K562 (cell line): ENCODE results near the gene CPSF4. TPM values are rescaled to one million over a fixed set of nuclear protein-coding genes. Genes with fewer than 3 reads are reported as not detected.

Experiments
- ARNT ChIP-seq, 2 experiments: fragments of 450-650 bp; IDR thresholded peaks; 2 replicates each; pipeline ENCODE4 v1.6.1; 2016; ENCODE audit warnings: mild to moderate bottlenecking in 1 of 2
- BRD9 ChIP-seq: fragments of 450-650 bp; IDR thresholded peaks from 2 replicates; pipeline ENCODE4 v1.6.1; 2018; ENCODE audit warnings: low read depth; ENCODE audit not compliant: partially characterized antibody
- CBX3 ChIP-seq, 2 experiments: IDR thresholded peaks; 1 replicate in 1 of 2; 2 replicates in 1 of 2; pipeline ENCODE4 v1.6.1; 2012; ENCODE audit warnings: inconsistent platforms in 2 of 2, low read length in 2 of 2, borderline replicate concordance in 1 of 2, control low read depth in 1 of 2
- CCAR2 ChIP-seq: fragments of 200-400 bp; formaldehyde crosslinking; IDR thresholded peaks from 2 replicates; pipeline ENCODE4 v1.6.1; 2017; ENCODE audit warnings: mild to moderate bottlenecking, low read depth, low read length
- CREM ChIP-seq: IDR thresholded peaks from 2 replicates; pipeline ENCODE4 v1.6.1; 2014; ENCODE audit warnings: antibody characterized with exemption, low read depth
- ELF4 ChIP-seq: fragments of 450-650 bp; formaldehyde crosslinking; IDR thresholded peaks from 2 replicates; pipeline ENCODE4 v1.4.0; 2022; ENCODE audit warnings: missing genetic modification characterization
- GATA2 ChIP-seq: sonication (generic); formaldehyde crosslinking; IDR thresholded peaks from 2 replicates; pipeline ENCODE4 v1.4.0; 2020; ENCODE audit warnings: mild to moderate bottlenecking, missing genetic modification reagents
- MBD2 ChIP-seq: sonication (generic); IDR thresholded peaks from 2 replicates; pipeline ENCODE4 v1.6.1; 2016; ENCODE audit warnings: low read depth, borderline replicate concordance
- MTA3 ChIP-seq: fragments of 450-650 bp; formaldehyde crosslinking; IDR thresholded peaks from 2 replicates; pipeline ENCODE4 v1.6.1; 2017; ENCODE audit warnings: mild to moderate bottlenecking, borderline replicate concordance
- NFATC3 ChIP-seq: fragments of 450-650 bp; IDR thresholded peaks from 2 replicates; pipeline ENCODE4 v1.6.1; 2017; ENCODE audit warnings: mild to moderate bottlenecking
- PHF20 ChIP-seq: fragments of 450-650 bp; IDR thresholded peaks from 2 replicates; pipeline ENCODE4 v1.6.1; 2018; ENCODE audit not compliant: partially characterized antibody
- PHTF2 ChIP-seq: fragments of 250-450 bp; sonication (Bioruptor Pico); IDR thresholded peaks from 2 replicates; pipeline ENCODE4 v1.5.0; 2021; ENCODE audit warnings: mild to moderate bottlenecking
- RFX7 ChIP-seq: fragments of 250-450 bp; sonication (Bioruptor Pico); IDR thresholded peaks from 2 replicates; pipeline ENCODE4 v1.5.1; 2021; ENCODE audit warnings: mild to moderate bottlenecking
- SAP30 ChIP-seq: fragments of 200-600 bp; sonication (generic); IDR thresholded peaks from 2 replicates; pipeline ENCODE4 v1.6.1; 2012; ENCODE audit warnings: borderline replicate concordance, low read depth, mild to moderate bottlenecking, moderate library complexity, low read length, control low read depth, inconsistent platforms; ENCODE audit not compliant: insufficient read depth, poor library complexity, severe bottlenecking
- SMARCE1 ChIP-seq: fragments of 450-650 bp; IDR thresholded peaks from 2 replicates; pipeline ENCODE4 v1.7.1; 2016; ENCODE audit warnings: mild to moderate bottlenecking
- SNIP1 ChIP-seq: fragments of 450-650 bp; IDR thresholded peaks from 2 replicates; pipeline ENCODE4 v1.7.1; 2017; ENCODE audit warnings: low read depth, mild to moderate bottlenecking
- TEAD2 ChIP-seq: fragments of 450-650 bp; IDR thresholded peaks from 2 replicates; pipeline ENCODE4 v1.6.1; 2016; ENCODE audit warnings: missing genetic modification characterization, control low read depth, missing compliant biosample characterization
- TOE1 ChIP-seq, 2 experiments: fragments of 450-650 bp in 1 of 2; sonication (generic) in 1 of 2; formaldehyde crosslinking in 1 of 2; IDR thresholded peaks; 2 replicates each; pipeline versions ENCODE4 v1.7.1 to v1.8.0; 2016 to 2022; ENCODE audit warnings: borderline replicate concordance in 2 of 2, mild to moderate bottlenecking in 2 of 2, antibody characterized with exemption in 1 of 2, inconsistent platforms in 1 of 2, low read depth in 1 of 2, missing genetic modification reagents in 1 of 2, moderate library complexity in 1 of 2
- XRCC3 ChIP-seq: fragments of 450-650 bp; IDR thresholded peaks from 2 replicates; pipeline ENCODE4 v1.6.1; 2017; ENCODE audit warnings: mild to moderate bottlenecking, moderate library complexity
- ZNF124 ChIP-seq: sonication (generic); formaldehyde crosslinking; IDR thresholded peaks from 2 replicates; pipeline ENCODE4 v1.8.1; 2022; ENCODE audit warnings: missing genetic modification reagents
- ZNF274 ChIP-seq: IDR thresholded peaks from 2 replicates; pipeline ENCODE4 v1.6.1; 2011; ENCODE audit warnings: low read depth, mild to moderate bottlenecking, low read length, moderate library complexity, borderline replicate concordance
- ZNF589 ChIP-seq: fragments of 200-800 bp; sonication (Bioruptor generic); IDR thresholded peaks from 2 replicates; pipeline ENCODE4 v1.6.1; 2016; ENCODE audit warnings: low read depth, missing genetic modification characterization, missing compliant biosample characterization
- polyA plus RNA-seq, 8 experiments: library from polyadenylated mRNA; depleted of rRNA in 4 of 8; stranded (reverse) in 5 of 8; unstranded in 3 of 8; fragments of >200 nt; fragmentation: Nextera tagmentation in 2 of 8; fragmentation: Illumina TruSeq in 1 of 8; extraction: Ambion mirVana in 2 of 8; extraction: Trizol in 1 of 8; gene quantifications; 2 replicates each; pipeline versions ENCODE4 v1.2.1 to v1.2.3, GENCODE V29; 2011 to 2014; ENCODE audit warnings: inconsistent platforms in 1 of 8, missing spikeins in 1 of 8
- total RNA-seq, 7 experiments: library from RNA; depleted of rRNA in 6 of 7; stranded (reverse); fragments of >200 nt in 6 of 7; fragmentation: Illumina TruSeq in 2 of 7; extraction: Trizol in 2 of 7; gene quantifications; 2 replicates each; pipeline versions ENCODE4 v1.2.1 to v1.2.3, GENCODE V29; 2011 to 2021; ENCODE audit warnings: low replicate concordance in 1 of 7
- TF ChIP-seq, protein P1 (sequence below): fragments of 250-450 bp; sonication (Bioruptor Pico); IDR thresholded peaks from 2 replicates; pipeline ENCODE4 v1.4.0; 2020
- TF ChIP-seq, protein P2 (sequence below): fragments of 250-450 bp; sonication (Bioruptor Pico); IDR thresholded peaks from 2 replicates; pipeline ENCODE4 v1.4.0; 2020; ENCODE audit warnings: mild to moderate bottlenecking, moderate library complexity
- TF ChIP-seq, protein P3 (sequence below): fragments of 250-450 bp; sonication (Bioruptor Pico); IDR thresholded peaks from 2 replicates; pipeline ENCODE4 v1.4.0; 2020; ENCODE audit warnings: mild to moderate bottlenecking, moderate library complexity

CPSF4 gene
- total and polyA plus RNA-seq, 9 of the 15 experiments (the other 6 are each of a cell fraction or from before 2014, with no cell fraction given): 16.9 to 118 (median 71.7) TPM

DNA sequence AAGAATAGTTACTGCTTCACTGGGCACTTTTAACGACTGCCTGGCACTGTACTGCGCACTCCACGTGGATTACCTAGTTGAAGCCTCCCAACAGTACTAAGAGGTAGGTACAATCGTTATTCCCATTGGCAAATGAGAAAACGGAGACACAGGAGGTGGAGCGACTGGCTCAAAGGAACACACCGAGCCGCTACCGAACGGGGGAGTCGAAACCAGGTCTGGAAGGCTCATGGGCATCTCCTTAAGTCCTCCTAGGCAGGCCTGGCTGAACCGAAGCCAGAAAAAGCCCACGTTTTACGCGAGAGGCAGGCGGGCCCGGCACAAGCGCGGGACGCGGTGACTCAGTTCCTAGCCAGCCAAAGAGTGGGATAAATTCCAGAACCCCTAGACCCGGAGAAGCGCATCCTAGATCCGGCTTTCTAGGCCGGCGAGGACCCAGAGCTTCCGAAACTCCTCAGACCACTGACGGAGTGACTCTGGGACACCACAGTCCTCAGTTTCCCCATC, 30.8 kb upstream of the CPSF4 start (continued):
- TF ChIP-seq TOE1 (IDR thresholded peaks at IDR 0.05; ENCODE audit: borderline replicate concordance) (no peak), TOE1 (CRISPR knock-in tag; IDR thresholded peaks at IDR 0.05; ENCODE audit: borderline replicate concordance, low read depth) (0 out of 2 replicates have a peak, but pooled peaks have one; percentile 20), PHF20 (no peak), ELF4 (CRISPR knock-in tag) (no peak), PHTF2 (CRISPR knock-in tag) (no peak), MBD2 (no peak), CREM (no peak), SAP30 (peak; percentile 62), SMARCE1 (peak; percentile 16; the same call in 1 of the 2 replicates), SNIP1 (no peak), RFX7 (CRISPR knock-in tag) (no peak), MTA3 (no peak), BRD9 (no peak), ZNF274 (no peak), ZNF124 (no peak), XRCC3 (no peak), CBX3 (IDR thresholded peaks at IDR 0.05; ENCODE audit: borderline replicate concordance in 1 of 2, low read length in 2 of 2) (no peak; a peak in 1 of 3 replicates), GATA2 (no peak), NFATC3 (no peak), TEAD2 (tag) (peak; percentile 29; the same call in 1 of the 2 replicates), ARNT (IDR thresholded peaks at IDR 0.05) (no peak), CCAR2 (no peak), ZNF589 (CRISPR knock-in tag) (no peak)
- TF ChIP-seq, protein P1, sequence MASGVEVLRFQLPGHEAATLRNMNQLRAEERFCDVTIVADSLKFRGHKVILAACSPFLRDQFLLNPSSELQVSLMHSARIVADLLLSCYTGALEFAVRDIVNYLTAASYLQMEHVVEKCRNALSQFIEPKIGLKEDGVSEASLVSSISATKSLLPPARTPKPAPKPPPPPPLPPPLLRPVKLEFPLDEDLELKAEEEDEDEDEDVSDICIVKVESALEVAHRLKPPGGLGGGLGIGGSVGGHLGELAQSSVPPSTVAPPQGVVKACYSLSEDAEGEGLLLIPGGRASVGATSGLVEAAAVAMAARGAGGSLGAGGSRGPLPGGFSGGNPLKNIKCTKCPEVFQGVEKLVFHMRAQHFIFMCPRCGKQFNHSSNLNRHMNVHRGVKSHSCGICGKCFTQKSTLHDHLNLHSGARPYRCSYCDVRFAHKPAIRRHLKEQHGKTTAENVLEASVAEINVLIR (CRISPR knock-in tag): no peak
- TF ChIP-seq, protein P2, sequence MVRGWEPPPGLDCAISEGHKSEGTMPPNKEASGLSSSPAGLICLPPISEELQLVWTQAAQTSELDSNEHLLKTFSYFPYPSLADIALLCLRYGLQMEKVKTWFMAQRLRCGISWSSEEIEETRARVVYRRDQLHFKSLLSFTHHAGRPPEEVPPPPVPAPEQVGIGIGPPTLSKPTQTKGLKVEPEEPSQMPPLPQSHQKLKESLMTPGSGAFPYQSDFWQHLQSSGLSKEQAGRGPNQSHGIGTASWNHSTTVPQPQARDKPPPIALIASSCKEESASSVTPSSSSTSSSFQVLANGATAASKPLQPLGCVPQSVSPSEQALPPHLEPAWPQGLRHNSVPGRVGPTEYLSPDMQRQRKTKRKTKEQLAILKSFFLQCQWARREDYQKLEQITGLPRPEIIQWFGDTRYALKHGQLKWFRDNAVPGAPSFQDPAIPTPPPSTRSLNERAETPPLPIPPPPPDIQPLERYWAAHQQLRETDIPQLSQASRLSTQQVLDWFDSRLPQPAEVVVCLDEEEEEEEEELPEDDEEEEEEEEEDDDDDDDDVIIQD (CRISPR knock-in tag): 0 out of 2 replicates have a peak, but pooled peaks have one; percentile 42
- TF ChIP-seq, protein P3, sequence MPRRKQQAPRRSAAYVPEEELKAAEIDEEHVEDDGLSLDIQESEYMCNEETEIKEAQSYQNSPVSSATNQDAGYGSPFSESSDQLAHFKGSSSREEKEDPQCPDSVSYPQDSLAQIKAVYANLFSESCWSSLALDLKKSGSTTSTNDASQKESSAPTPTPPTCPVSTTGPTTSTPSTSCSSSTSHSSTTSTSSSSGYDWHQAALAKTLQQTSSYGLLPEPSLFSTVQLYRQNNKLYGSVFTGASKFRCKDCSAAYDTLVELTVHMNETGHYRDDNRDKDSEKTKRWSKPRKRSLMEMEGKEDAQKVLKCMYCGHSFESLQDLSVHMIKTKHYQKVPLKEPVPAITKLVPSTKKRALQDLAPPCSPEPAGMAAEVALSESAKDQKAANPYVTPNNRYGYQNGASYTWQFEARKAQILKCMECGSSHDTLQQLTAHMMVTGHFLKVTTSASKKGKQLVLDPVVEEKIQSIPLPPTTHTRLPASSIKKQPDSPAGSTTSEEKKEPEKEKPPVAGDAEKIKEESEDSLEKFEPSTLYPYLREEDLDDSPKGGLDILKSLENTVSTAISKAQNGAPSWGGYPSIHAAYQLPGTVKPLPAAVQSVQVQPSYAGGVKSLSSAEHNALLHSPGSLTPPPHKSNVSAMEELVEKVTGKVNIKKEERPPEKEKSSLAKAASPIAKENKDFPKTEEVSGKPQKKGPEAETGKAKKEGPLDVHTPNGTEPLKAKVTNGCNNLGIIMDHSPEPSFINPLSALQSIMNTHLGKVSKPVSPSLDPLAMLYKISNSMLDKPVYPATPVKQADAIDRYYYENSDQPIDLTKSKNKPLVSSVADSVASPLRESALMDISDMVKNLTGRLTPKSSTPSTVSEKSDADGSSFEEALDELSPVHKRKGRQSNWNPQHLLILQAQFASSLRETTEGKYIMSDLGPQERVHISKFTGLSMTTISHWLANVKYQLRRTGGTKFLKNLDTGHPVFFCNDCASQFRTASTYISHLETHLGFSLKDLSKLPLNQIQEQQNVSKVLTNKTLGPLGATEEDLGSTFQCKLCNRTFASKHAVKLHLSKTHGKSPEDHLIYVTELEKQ (CRISPR knock-in tag): no peak
